Mesendoderm (in vitro differentiated cells): Measurements from ENCODE around the gene DPM3.

Source experiments
- DNase-seq: peaks from one replicate; pipeline ENCODE4 v3.0.0; 2013
- H2AK5ac ChIP-seq: 2 replicates; pipeline ENCODE4 v1.6.1; 2013; ENCODE audit warnings: low read length, inconsistent platforms
- H2BK120ac ChIP-seq: 2 replicates; pipeline ENCODE4 v1.6.1; 2013; ENCODE audit warnings: low read depth, mild to moderate bottlenecking, low read length, moderate library complexity, mixed read lengths
- H2BK15ac ChIP-seq: replicated peaks from 2 replicates; pipeline ENCODE4 v1.6.1; 2013; ENCODE audit warnings: low read depth, mild to moderate bottlenecking, moderate library complexity
- H2BK5ac ChIP-seq: 2 replicates; pipeline ENCODE4 v1.6.1; 2013; ENCODE audit warnings: low read length, inconsistent platforms
- H3K18ac ChIP-seq: 2 replicates; pipeline ENCODE4 v1.6.1; 2013; ENCODE audit warnings: mild to moderate bottlenecking, low read length, mixed read lengths
- H3K23ac ChIP-seq: one replicate; pipeline ENCODE4 v1.6.1; 2013; ENCODE audit warnings: low read length
- H3K27ac ChIP-seq: 2 replicates; pipeline ENCODE4 v1.5.1; 2013; ENCODE audit warnings: low read depth, mild to moderate bottlenecking, inconsistent platforms, low read length, moderate library complexity
- H3K27me3 ChIP-seq: 2 replicates; pipeline ENCODE4 v1.6.1; 2013; ENCODE audit warnings: low read length, control low read depth, mild to moderate bottlenecking, inconsistent platforms; ENCODE audit not compliant: insufficient read depth, poor library complexity
- H3K36me3 ChIP-seq: 2 replicates; pipeline ENCODE4 v1.6.1; 2013; ENCODE audit warnings: low read length, inconsistent platforms; ENCODE audit not compliant: control insufficient read depth, insufficient read depth
- H3K4ac ChIP-seq: one replicate; pipeline ENCODE4 v1.6.1; 2013; ENCODE audit warnings: low read depth, mild to moderate bottlenecking, low read length, moderate library complexity
- H3K4me1 ChIP-seq: 2 replicates; pipeline ENCODE4 v1.6.1; 2013; ENCODE audit warnings: low read depth, low read length, inconsistent platforms; ENCODE audit not compliant: control insufficient read depth
- H3K4me2 ChIP-seq: 2 replicates; pipeline ENCODE4 v1.6.1; 2013; ENCODE audit warnings: low read length
- H3K4me3 ChIP-seq: 2 replicates; pipeline ENCODE4 v1.5.1; 2013; ENCODE audit warnings: mild to moderate bottlenecking, low read length
- H3K56ac ChIP-seq: one replicate; pipeline ENCODE4 v1.6.1; 2013; ENCODE audit warnings: low read length
- H3K79me1 ChIP-seq: 2 replicates; pipeline ENCODE4 v1.6.1; 2013; ENCODE audit warnings: low read length, inconsistent platforms
- H3K79me2 ChIP-seq: 2 replicates; pipeline ENCODE4 v1.6.1; 2013; ENCODE audit warnings: mild to moderate bottlenecking, low read length; ENCODE audit not compliant: control insufficient read depth, insufficient read depth
- H3K9ac ChIP-seq: 2 replicates; pipeline ENCODE4 v1.6.1; 2013; ENCODE audit warnings: low read length, inconsistent platforms
- H4K5ac ChIP-seq: one replicate; pipeline ENCODE4 v1.6.1; 2013; ENCODE audit warnings: low read length
- H4K8ac ChIP-seq: one replicate; pipeline ENCODE4 v1.6.1; 2013; ENCODE audit warnings: low read depth, mild to moderate bottlenecking, control low read depth, low read length, moderate library complexity
- WGBS: extraction: QIAGEN DNeasy Blood & Tissue Kit; methylation state at CpG from one replicate; pipeline ENCODE4 v1.1.7; 2013; ENCODE audit warnings: low lambda C conversion rate, missing lambda C conversion rate; ENCODE audit not compliant: insufficient coverage; ENCODE audit errors: extremely low coverage; 5-methylcytosine and 5-hydroxymethylcytosine counted together

The DPM3 gene

DNA sequence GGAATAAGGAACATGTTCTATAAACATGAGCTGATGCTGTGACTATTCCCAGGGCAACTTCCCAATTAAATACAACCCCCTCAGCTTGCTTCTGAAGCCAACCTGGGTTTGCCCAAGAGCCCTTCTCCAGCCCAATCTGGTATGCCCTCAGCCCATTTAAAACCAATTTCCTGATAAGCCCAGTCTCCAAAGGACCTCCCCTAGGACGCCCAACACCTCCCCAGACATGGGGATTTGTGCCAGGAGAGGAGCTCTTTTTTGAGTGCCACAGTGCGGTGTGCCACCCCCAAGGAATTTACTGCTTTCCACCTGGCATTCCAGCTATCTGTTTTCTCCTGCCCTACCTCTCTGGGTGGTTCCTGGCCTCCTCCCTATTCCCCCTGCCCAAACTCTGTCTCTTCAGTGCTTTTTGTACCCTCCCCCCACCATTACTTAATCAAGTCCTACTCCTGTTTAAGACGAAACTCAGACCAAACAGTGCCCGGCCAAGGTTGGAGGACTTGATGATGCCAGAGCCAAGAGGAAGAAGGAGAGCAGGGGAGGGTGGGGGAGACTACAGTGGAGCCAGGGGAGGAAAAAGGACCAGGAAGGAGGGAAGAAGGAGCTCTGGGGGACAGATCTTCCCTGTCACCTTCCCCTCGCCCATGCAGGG, 24.1 kb downstream of the DPM3 start:
- H3K36me3 ChIP-seq: no peaks in the 10 kb centered on the region
- H2BK5ac ChIP-seq: no peak overlapping the region
- no peaks in the 10 kb centered on the region for H3K4me1 ChIP-seq
- H3K4me3 ChIP-seq: no peak overlapping the region
- no peak overlapping the region for H2BK15ac ChIP-seq
- no peak overlapping the region for H4K8ac ChIP-seq
- H3K4ac ChIP-seq: no peak overlapping the region
- no peak overlapping the region for H3K23ac ChIP-seq
- H3K79me1 ChIP-seq: no peaks in the 10 kb centered on the region
- no peak overlapping the region for H3K27ac ChIP-seq
- DNase-seq: no peak
- H3K27me3 ChIP-seq: no peaks in the 10 kb centered on the region
- H2AK5ac ChIP-seq: no peak overlapping the region
- H2BK120ac ChIP-seq: no peak overlapping the region
- H3K56ac ChIP-seq: no peak overlapping the region
- no peak overlapping the region for H3K9ac ChIP-seq
- no peaks in the 10 kb centered on the region for H3K79me2 ChIP-seq
- no peak overlapping the region for H3K18ac ChIP-seq
- no peak overlapping the region for H3K4me2 ChIP-seq
- WGBS: no CpG with 5 or more reads among the region's 5 CpGs
- no peak overlapping the region for H4K5ac ChIP-seq

GRCh38 chr1:155113450-155113980, 26.8 kb downstream of the DPM3 start:
- Histone ChIP-seq H3K4ac (no peak overlapping the region), H3K23ac (no peak overlapping the region), H3K4me2 (no peak overlapping the region), H3K79me2 (no peaks in the 10 kb centered on the region), H3K4me1 (no peaks in the 10 kb centered on the region), H2AK5ac (no peak overlapping the region), H3K18ac (no peak overlapping the region), H4K5ac (no peak overlapping the region), H3K56ac (no peak overlapping the region), H4K8ac (no peak overlapping the region), H2BK5ac (no peak overlapping the region), H2BK15ac (no peak overlapping the region), H3K36me3 (no peaks in the 10 kb centered on the region), H3K4me3 (no peak overlapping the region), H3K27me3 (no peaks in the 10 kb centered on the region), H3K9ac (no peak overlapping the region), H3K27ac (no peak overlapping the region), H2BK120ac (no peak overlapping the region), H3K79me1 (no peaks in the 10 kb centered on the region)
- no peak for DNase-seq
- WGBS: no CpG with 5 or more reads among the region's 5 CpGs

- no peak overlapping the region for H4K5ac ChIP-seq
- DNase-seq: no peak
- H3K4me1 ChIP-seq: no peaks in the 10 kb centered on the region
- no peak overlapping the region for H3K23ac ChIP-seq
- H2BK120ac ChIP-seq: no peak overlapping the region
- H3K4ac ChIP-seq: no peak overlapping the region
- no peaks in the 10 kb centered on the region for H3K79me2 ChIP-seq
- H3K4me2 ChIP-seq: no peak overlapping the region
- no peak overlapping the region for H3K56ac ChIP-seq
- no peak overlapping the region for H3K18ac ChIP-seq
- no peaks in the 10 kb centered on the region for H3K36me3 ChIP-seq
- H3K4me3 ChIP-seq: no peak overlapping the region
- H3K79me1 ChIP-seq: no peaks in the 10 kb centered on the region
- no peak overlapping the region for H2BK5ac ChIP-seq
- H3K9ac ChIP-seq: no peak overlapping the region
- H2AK5ac ChIP-seq: no peak overlapping the region
- no peak overlapping the region for H4K8ac ChIP-seq
- no peaks in the 10 kb centered on the region for H3K27me3 ChIP-seq
- WGBS: no CpG with 5 or more reads among the region's 8 CpGs
- H3K27ac ChIP-seq: no peak overlapping the region
- no peak overlapping the region for H2BK15ac ChIP-seq
Observed at GRCh38 chr1:155110826-155111225, 29.5 kb downstream of the DPM3 start.

DNA sequence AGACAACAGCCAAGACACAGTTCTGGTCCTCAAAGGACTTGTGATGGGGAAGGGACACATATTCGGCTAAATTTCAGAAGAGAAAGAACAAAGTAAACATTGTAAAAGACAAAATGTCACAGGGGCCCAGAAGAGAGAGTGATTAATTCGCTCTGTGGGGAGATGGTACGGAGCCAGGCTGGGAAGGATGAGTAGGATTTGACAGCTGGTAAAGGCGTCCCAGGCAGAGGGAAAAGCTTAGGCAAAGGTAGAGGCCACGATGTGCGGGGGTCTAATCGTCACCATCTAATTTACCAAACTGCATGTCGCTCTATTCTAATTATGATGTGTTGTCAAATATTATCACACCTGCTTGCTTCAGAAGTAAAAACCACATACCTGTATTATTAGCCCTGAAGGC, 29.9 kb downstream of the DPM3 start:
- Histone ChIP-seq H2BK5ac (no peak overlapping the region), H3K27me3 (no peaks in the 10 kb centered on the region), H3K23ac (no peak overlapping the region), H3K18ac (no peak overlapping the region), H3K4ac (no peak overlapping the region), H3K56ac (no peak overlapping the region), H2BK15ac (no peak overlapping the region), H3K79me2 (no peaks in the 10 kb centered on the region), H3K79me1 (no peaks in the 10 kb centered on the region), H3K4me1 (no peaks in the 10 kb centered on the region), H4K8ac (no peak overlapping the region), H4K5ac (no peak overlapping the region), H3K4me2 (no peak overlapping the region), H3K36me3 (no peaks in the 10 kb centered on the region), H3K4me3 (no peak overlapping the region), H2BK120ac (no peak overlapping the region), H3K27ac (no peak overlapping the region), H2AK5ac (no peak overlapping the region), H3K9ac (no peak overlapping the region)
- no peak for DNase-seq
- no CpG with 5 or more reads among the region's 8 CpGs for WGBS

GRCh38 chr1:155108296-155108695, 32.0 kb downstream of the DPM3 start:
- no peak overlapping the region for H3K56ac ChIP-seq
- no peaks in the 10 kb centered on the region for H3K79me1 ChIP-seq
- no peak overlapping the region for H3K4ac ChIP-seq
- H3K18ac ChIP-seq: no peak overlapping the region
- H3K4me2 ChIP-seq: no peak overlapping the region
- H3K79me2 ChIP-seq: no peaks in the 10 kb centered on the region
- H2AK5ac ChIP-seq: no peak overlapping the region
- H3K36me3 ChIP-seq: no peaks in the 10 kb centered on the region
- H2BK120ac ChIP-seq: no peak overlapping the region
- H2BK15ac ChIP-seq: no peak overlapping the region
- no peak for DNase-seq
- no peak overlapping the region for H3K9ac ChIP-seq
- H3K27me3 ChIP-seq: no peaks in the 10 kb centered on the region
- WGBS: no CpG with 5 or more reads among the region's 5 CpGs
- no peak overlapping the region for H4K5ac ChIP-seq
- H3K4me3 ChIP-seq: no peak overlapping the region
- H3K4me1 ChIP-seq: no peaks in the 10 kb centered on the region
- no peak overlapping the region for H2BK5ac ChIP-seq
- no peak overlapping the region for H3K27ac ChIP-seq
- H4K8ac ChIP-seq: no peak overlapping the region
- no peak overlapping the region for H3K23ac ChIP-seq
